GM19463 (cell line): ENCODE results near the gene DLX3.

Experiments
- ATAC-seq: cut with Tn5 transposase; IDR thresholded peaks from one replicate; pipeline ENCODE4 v1.9.1; 2021; ENCODE audit warnings: mild to moderate bottlenecking, moderate library complexity; ENCODE audit not compliant: unreplicated experiment

The DLX3 gene

DNA sequence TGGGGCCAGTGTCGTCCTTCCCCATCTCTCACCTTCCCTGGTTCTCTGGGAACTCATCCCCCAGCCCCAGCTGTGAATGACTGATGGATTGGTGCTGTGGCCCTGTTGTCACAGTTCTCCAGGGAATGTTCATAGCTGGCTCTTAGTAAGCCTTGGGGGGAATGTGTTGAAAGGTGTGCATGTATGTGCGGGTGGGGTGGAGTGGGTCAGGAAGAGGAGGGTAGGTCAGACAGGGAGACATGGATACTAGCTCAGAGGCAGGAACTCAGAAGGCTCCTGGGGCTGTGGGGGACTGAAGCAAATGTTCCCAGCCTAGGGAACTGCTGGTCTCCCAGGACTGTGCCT, 21.8 kb downstream of the DLX3 start:
- no peak for ATAC-seq

DNA sequence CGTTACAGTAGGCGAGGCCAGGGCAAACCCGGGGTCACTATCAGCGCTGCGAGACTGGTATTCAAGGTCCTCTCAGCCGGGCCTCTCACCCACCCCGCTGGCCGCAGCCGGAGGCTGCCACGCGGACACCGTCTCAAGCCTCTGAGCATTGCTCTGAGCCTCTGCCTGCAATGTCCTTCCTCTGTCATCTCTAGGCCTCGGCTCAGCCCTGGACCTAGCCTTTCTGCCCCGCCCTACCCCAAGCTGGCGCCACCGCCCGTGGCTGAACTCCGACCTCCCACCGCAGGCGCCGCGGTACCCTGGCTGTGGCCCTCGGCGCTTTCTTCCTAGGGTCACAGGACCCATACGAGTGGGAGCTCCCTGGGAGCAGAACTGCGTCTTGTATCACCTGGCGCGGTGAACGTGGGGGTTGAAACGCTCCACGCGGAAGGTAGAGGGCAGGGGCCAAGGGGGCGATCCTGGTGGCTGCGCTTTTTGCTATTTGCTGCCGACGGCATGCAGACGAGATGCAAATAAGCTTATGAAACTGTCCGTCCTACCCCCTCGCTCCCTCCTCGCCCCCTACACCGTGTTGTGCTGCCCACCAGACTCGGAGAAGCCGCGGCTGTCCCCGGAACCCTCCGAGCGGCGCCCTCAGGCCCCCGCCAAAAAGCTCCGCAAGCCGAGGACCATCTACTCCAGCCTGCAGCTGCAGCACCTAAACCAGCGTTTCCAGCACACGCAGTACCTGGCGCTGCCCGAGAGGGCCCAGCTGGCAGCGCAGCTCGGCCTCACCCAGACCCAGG, 22.3 kb downstream of the DLX3 start:
- no peak for ATAC-seq

DNA sequence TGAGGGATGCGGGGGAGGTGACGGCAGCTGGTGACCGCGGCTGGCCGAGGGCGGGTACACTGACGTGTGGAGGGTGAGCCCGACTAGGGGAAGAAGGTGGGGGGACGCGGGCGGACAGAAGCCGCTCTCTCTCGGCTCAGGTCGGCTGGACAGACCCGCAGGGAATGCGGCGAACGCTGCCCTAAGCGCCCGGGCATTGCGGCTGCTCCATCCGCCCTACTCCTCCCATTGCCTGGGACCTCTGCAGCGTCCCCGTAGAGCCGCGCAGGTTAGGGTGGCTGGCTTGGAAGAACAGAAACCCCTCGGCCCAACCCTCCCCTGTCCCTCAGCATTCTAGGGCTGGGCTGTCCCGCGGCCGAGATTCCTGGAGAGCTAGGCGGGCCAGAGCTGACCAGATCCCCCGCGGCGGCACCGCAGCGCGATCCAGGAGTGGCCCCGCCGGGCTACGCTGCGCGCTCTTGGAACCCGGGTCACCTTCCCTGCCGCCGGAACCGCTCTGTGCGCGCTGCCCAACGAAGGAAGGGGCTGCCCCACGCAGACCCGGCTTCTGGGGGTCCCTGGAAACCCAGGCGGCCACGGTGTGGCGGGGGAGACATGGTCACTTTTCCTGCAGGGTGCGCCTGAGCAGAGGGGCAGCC, 23.1 kb downstream of the DLX3 start:
- ATAC-seq: no peak

DNA sequence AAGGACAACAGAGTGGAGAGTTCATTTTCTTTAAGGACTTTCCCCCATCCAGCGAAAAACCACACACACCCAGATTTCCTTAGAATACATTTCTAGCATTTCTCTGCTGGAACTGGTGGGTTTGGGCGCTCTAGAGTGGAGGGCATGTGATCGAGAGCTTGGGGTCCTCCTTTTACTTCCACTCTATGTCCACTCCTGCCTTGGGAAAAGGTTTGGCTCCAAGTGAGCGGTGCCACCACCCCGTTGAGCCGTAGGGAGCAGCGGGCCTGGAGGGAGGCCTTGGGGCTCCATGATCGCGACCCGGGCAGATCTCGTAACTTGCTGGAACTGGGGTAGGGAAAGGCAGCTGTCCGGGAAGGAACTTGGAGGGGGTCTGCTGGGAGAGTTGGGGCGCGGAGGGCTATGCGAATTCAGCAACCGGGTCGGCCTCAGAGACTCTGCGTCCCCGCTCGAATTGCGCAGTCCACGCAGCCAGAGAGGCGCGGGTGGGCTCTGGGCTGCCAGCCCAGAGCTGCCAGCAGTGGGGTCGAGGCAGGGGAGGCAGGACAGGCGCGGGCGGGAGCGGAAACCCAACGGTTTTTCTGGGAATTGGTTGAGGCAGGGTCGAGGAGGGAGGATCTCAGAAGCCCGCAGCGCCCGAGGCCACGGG, 23.7 kb downstream of the DLX3 start:
- no peak for ATAC-seq

DNA sequence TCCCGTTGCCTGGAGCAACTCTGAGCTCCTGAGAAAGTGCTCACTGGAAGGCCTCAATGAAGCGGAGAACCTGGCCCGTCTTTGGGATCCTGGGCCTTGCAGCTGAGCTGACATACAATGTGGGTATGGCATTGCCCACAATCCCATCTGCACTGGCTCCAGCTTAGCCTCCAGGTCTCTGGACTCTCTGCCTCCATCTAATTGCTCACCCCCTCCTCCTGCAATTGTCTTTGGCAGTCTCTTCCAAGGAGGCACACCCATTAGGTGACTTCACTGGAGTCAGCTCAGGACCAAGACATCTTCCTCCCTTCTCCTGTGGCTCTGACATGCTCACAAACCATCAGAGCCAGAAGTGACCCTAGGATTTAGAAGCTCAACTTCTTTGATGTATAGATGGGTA, 24.5 kb downstream of the DLX3 start:
- no peak for ATAC-seq

DNA sequence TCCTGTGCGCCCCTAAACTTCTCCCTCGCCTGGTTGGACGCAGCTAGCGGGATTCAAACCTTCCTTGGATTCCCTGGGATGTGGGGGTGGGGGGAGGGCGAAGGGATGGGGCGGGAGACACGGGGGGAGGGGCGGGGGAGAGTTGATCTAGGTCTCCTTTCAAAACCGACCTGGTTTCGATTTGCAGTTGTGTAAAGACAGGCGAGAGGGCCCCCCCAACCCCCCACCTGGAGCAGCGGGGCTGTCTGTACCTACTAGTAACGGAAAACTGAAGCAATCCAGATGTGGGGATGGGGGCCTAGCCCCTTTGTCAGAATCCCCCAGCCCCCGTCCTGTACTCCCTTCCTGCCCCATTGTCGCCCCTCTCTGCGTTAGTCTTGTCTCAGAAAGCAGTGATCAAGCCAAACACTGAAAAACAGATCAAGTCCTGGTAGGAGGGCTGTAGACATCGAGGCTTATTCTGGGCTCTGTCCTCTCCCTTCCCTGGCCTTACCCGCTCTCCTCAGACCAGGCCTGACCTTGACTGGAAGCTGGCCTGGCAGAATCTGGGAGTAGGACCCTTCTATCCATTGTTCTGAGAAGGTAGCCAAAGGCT, 25.1 kb downstream of the DLX3 start:
- ATAC-seq: no peak

DNA sequence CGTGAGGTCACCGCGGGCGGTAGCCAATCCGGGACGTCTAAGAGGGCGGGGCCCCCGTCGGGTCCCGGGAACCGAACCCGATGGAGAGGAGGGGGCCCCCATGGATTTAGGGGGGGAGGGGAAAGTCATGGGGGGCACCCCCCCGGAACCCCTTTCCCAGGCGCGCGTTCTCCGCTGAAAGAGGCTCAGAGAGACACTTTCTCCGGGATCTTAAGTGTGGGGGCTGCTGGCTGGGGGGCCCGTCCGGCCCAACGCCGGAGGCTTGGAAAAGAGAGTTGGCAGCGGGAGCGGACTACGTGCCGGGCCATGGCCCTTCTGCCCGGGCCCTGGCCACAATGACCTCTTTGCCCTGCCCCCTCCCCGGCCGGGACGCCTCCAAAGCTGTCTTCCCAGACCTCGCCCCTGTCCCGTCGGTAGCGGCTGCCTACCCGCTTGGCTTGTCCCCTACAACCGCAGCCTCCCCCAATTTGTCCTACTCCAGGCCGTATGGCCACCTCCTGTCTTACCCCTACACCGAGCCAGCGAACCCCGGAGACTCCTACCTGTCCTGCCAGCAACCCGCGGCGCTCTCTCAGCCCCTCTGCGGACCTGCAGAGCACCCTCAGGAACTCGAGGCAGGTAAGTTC, 25.8 kb downstream of the DLX3 start, which contains the start of gene DLX4:
Gene DLX4, plus strand, starts transcription at position 57 of the 626 bp plus-strand sequence. Its CDS starts 279 bp downstream, at position 336.
- no peak for ATAC-seq

DNA sequence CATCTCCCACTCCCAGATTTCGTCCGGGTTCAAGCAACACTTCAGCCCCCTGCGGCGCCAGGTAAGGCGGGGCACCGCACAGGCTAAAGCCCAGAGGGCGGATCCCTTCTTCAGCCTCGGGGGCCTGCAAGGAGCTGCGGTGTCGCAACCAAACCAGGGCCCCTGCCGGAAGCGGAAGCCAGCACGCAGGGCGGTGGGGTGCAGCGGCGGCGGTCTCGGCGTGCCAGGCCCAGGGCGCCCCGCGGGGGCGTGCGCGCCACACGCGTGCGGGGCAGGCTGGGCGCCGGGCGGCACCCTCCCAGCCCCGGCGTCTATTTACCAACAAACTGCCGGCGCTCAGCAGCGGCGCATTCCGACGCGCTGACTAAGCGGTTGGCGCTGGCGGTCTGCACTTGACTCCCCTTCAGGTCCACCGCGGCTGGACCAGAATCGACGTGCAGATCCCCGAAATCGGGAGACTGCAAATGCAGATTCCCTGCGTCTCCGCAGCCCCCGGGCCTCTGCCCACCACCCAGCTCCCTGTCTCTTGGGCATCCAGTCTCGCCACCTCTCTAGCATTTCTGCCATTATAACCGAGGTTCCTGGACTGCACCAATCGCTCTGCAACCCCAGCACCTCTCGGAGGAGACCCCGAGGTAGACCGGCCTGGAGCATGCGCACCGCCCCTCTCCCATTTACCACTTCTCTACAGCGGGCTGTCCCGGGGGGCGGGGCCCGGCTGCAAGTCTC, 26.5 kb downstream of the DLX3 start:
- ATAC-seq: peak; percentile 50

DNA sequence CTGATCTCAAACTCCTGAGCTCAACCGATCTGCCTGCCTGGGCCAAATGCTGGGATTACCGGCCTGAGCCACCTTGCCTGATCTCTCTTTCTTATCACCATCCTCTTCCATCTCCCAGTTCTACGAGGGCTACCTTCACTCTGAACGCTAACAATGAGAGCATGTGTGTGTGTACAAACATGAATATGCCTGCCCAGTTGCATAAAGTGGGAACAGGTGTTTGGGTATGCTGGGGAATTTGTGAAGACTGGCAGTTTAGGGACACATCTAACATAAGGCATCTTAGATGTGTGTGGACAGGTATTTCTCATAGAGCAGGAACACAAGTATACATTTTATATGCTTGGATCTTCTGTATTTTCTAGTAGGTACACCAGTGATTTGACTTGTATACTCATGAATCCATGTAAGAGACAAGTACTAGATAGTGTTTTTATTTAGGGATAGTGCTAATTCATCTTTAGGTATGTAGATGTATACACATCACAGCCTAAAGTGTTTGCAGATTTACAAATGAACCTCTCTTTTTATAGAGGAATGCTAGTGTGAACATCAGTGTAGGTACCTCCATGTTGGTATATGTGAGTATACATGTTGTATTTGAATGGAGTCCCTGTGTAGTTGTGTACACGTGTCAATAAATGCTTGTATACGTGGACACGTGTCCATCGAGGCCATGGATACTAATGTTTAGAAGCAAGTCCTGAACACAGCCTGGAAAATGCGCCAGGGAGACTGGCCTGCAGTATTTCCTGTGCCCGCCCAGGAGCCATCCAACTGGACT, 27.2 kb downstream of the DLX3 start:
- ATAC-seq: no peak

DNA sequence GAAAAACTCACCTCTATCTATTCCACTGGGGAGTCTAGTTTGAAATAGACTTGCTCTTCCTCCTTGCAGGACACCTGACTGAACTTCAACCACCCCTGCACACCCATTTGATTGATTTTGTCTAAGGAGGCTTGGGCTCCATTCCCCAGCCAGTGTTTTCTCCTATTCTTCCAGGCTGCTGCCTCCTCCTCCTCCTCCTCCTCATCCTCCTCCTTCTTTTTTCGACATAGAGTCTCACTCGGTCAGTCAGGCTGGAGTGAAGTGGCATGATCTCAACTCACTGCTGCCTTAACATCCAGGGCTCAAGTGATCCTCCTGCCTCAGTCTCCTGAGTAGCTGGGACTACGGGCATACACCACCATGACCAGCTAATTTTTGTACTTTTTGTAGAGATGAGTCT, 27.8 kb downstream of the DLX3 start:
- ATAC-seq: no peak

DNA sequence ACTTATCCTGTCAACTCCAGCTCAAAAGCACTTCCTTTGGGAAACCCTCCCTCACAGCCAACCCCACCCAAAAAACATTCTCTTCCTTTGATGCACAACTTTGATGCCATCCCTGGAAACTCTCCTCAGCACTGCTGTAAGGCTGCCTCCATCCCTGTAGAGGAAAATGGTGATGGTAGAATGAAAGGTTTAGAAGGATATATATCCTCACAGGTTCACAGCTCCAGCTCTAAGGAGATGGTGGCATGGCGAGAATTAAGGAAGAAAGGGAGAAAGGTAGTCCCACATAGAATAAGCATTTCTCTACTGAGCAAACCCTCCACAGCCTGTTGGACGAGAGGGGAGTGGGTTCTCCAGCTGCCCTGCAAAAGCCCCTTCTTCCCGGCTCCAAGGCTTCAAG, 28.3 kb downstream of the DLX3 start:
- ATAC-seq: no peak

DNA sequence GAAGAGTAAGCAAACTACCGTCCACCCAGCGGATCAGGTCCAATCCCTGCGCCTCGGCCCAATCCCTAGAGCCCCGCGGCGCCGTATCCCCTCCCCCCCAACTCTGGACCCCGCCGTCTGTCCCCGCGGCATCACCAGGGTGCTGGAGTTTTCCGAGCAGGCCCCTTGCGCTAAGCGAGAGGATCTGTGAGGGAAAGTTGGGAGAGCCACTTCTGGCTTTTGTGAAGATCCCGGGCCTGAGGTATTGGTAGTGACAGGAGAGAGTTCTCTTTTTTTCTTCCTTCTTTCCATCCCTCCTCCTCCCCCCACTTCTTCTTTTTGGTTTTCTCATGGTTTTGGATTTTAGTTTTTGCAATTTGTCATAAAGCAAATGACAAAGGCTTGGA, 29.5 kb downstream of the DLX3 start:
- no peak for ATAC-seq

DNA sequence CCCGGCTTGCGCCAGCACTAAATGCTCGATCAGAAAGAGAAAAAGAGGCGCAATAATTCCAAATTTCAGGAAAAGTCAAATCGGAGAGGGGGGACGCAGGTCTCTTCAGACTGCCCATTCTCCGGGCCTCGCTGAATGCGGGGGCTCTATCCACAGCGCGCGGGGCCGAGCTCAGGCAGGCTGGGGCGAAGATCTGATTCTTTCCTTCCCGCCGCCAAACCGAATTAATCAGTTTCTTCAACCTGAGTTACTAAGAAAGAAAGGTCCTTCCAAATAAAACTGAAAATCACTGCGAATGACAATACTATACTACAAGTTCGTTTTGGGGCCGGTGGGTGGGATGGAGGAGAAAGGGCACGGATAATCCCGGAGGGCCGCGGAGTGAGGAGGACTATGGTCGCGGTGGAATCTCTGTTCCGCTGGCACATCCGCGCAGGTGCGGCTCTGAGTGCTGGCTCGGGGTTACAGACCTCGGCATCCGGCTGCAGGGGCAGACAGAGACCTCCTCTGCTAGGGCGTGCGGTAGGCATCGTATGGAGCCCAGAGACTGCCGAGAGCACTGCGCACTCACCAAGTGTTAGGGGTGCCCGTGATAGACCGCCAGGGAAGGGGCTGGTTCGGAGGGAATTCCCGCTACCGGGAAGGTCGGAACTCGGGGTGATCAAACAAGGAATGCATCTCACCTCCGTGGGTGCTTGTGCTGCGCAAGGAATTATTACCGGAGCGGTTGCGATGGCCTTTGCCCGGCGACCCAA, 30.1 kb downstream of the DLX3 start:
- ATAC-seq: no peak

DNA sequence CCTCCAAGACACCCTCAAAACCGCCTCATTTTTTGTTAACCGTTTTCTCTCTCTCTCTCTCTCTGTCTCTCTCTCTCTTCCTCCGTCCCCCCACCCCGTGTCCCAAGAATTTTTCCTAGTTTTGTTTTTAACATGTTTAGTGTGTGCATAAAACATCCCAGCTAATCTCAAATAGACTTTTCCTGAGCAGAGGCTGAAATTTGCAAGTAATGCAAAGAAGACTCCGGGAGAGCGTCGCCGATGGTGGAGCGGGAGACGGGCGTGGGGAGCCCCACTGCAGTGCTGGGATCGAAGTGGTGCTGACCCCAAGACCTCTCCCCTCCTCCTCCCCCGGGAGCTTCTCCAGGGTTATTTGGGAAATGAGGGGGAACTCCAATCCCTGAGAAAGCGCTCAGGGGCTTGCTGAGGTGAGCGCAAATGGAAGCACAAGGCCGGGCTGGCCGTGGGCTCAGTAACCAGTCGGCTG, 30.7 kb downstream of the DLX3 start:
- no peak for ATAC-seq

DNA sequence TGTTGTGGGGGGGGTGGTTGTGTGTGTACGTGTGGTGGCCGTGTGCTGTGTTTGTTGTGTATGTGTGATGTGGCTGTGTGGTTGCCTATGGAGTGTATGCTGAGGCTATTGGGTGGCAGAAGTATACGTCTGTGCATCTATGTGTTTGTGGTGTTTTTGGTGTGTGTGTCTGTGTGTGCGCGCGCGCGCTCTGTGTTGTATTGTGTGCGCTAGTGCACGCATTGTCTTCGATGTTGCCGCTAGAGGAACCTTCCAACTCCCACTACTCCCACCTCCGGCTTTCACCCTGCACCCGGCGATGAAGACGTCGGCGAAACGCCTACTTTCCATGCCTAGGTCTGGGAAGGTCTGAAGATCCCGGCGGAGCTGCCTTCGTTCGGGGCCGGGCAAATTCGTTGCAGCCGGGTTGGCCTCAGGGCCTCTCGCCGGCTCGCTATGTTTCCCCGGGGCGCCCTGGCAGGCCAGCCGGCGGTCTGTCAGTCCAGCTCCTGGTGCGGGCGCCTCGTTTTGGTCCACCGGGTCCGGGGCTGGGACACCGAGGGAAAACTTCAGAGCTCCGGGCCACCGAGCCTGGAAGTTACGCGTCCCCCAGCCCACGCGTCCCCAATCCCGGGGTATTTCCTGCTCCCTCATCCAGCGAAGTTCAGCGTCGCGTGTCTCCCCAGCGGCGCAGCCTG, 31.3 kb downstream of the DLX3 start:
- no peak for ATAC-seq

DNA sequence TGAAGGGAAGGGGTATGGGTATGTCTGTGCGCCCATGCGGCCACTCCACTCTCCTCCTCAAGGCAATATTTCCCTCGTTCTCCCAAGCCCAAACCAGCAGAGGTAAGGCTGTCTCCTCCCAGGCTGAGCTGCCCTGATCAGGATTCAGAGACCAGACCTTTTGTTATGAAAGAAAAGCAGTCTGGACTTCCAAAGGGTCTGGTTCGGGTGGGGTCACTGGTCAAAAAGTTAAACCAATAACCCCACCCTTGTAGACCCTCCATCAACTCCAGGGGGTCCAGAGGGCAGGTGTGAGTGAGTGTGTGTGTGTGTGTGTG, 31.8 kb downstream of the DLX3 start:
- ATAC-seq: no peak

DNA sequence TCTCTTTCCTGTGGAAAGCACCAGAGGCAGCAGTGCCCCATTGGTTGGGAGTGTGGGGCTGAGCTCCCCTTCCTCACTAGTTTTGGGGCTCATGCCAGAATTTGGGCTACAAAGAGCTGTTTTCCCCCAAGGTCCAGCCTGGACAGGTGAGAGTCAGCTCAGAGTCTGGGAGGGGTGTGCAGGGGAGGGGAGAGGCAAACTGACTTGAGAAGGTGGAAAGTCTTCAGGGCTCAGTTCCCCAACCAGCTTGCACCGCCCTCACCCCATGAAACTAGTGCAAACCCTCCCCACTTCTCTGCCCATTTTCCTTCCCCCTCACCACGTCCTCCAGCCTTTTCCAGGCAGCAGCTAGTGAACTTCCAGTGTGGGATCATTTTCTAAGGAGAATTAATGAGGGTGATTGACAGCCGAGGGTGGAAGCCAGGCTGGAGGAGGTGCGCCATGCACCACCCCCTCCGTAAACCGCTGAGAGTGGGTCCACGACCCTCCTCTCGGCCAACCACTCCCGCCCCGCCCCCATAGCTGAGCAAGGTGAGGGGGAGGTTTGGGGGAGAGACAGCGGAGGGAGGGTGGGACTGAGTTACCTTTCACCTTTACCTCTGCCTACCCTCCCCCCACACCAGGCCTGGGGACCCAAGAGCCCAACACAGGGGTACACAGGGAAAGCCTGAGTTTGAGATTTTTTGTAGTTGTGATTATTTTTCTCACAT, 32.3 kb downstream of the DLX3 start:
- no peak for ATAC-seq
